GM18508 (cell line): ENCODE data around the gene PCTP.

Experiments
- ATAC-seq: cut with Tn5 transposase; IDR thresholded peaks from one replicate; pipeline ENCODE4 v1.9.1; 2021; ENCODE audit warnings: moderate number of reproducible peaks; ENCODE audit not compliant: insufficient read depth, unreplicated experiment

The PCTP gene

GRCh38 chr17:55748841-55749240, 2.0 kb upstream of the PCTP start:
- ATAC-seq, result no peak

- ATAC-seq, result no peak
Observed at GRCh38 chr17:55749985-55750384, 866 bp upstream of the PCTP start.

GRCh38 chr17:55751720-55752250, 934 bp downstream of the PCTP start:
- no peak for ATAC-seq

- ATAC-seq, result no peak
Observed at GRCh38 chr17:55756689-55757088, 5.8 kb downstream of the PCTP start.

- no peak for ATAC-seq
Observed at GRCh38 chr17:55757659-55758058, 6.8 kb downstream of the PCTP start.

- no peak for ATAC-seq
Observed at GRCh38 chr17:55758171-55758570, 7.3 kb downstream of the PCTP start.

GRCh38 chr17:55760643-55761355, 9.9 kb downstream of the PCTP start:
- no peak for ATAC-seq

- no peak for ATAC-seq
Observed at GRCh38 chr17:55762086-55762858, 11.4 kb downstream of the PCTP start.

- ATAC-seq, result no peak
Observed at GRCh38 chr17:55763856-55764255, 13.0 kb downstream of the PCTP start.

- no peak for ATAC-seq
Observed at GRCh38 chr17:55764610-55765009, 13.8 kb downstream of the PCTP start.

GRCh38 chr17:55765472-55765871, 14.6 kb downstream of the PCTP start:
- no peak for ATAC-seq

- ATAC-seq, result no peak
Observed at GRCh38 chr17:55768936-55769624, 18.2 kb downstream of the PCTP start.

- ATAC-seq, result no peak
Observed at GRCh38 chr17:55769625-55770000, 18.8 kb downstream of the PCTP start.

GRCh38 chr17:55770196-55770870, 19.5 kb downstream of the PCTP start:
- no peak for ATAC-seq

GRCh38 chr17:55772086-55772485, 21.2 kb downstream of the PCTP start:
- no peak for ATAC-seq

- ATAC-seq, result no peak
Observed at GRCh38 chr17:55773671-55774070, 22.8 kb downstream of the PCTP start.

- ATAC-seq, result no peak
Observed at GRCh38 chr17:55774846-55775271, 24.0 kb downstream of the PCTP start.

GRCh38 chr17:55776271-55776670, 25.4 kb downstream of the PCTP start:
- ATAC-seq, result no peak

- ATAC-seq, result no peak
Observed at GRCh38 chr17:55777471-55777971, 26.7 kb downstream of the PCTP start.

- ATAC-seq, result no peak
Observed at GRCh38 chr17:55778389-55779118, 27.7 kb downstream of the PCTP start.
